Effector CD4-positive, alpha-beta T cell (primary cell): ENCODE results near the gene ERN1.

Experiments used
- DNase-seq: peaks from one replicate; pipeline ENCODE4 v3.0.0-alpha.2; 2020

Gene ERN1

DNA sequence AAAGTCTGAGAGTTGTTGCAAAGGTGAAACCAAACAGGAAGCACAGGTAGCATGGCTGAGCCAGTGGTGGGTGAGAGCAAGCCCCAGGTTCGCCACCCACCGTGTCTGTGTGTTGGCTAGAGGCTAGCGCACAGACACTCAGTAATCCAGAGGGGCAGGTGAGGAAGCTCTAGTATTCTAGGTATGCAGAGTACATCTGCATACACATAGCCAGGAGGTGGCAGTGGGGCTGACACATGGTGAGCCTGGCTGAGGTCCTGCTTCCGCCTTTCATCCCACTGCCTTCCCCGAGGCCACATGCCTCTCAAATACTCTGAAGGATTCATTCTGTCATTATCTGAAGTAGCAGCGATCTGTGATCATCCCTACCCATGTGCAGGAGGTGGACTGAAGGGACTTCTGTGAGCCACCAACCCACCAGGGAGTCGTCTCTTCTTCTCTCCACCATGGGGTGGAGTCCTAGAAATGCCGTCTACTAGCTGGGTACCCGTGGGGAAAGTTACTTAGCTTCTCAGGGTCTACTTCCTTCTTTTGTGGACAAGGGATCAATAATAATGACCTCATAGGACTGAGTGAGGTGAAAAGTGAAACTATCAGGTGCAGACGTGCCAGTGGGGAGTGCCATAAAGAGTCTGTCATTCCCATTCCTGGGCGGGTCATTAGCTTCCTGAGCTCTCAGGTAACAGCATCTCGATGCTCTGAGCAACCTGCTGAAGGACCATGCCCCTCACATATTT, 73.5 kb downstream of the ERN1 start:
- no peak for DNase-seq

DNA sequence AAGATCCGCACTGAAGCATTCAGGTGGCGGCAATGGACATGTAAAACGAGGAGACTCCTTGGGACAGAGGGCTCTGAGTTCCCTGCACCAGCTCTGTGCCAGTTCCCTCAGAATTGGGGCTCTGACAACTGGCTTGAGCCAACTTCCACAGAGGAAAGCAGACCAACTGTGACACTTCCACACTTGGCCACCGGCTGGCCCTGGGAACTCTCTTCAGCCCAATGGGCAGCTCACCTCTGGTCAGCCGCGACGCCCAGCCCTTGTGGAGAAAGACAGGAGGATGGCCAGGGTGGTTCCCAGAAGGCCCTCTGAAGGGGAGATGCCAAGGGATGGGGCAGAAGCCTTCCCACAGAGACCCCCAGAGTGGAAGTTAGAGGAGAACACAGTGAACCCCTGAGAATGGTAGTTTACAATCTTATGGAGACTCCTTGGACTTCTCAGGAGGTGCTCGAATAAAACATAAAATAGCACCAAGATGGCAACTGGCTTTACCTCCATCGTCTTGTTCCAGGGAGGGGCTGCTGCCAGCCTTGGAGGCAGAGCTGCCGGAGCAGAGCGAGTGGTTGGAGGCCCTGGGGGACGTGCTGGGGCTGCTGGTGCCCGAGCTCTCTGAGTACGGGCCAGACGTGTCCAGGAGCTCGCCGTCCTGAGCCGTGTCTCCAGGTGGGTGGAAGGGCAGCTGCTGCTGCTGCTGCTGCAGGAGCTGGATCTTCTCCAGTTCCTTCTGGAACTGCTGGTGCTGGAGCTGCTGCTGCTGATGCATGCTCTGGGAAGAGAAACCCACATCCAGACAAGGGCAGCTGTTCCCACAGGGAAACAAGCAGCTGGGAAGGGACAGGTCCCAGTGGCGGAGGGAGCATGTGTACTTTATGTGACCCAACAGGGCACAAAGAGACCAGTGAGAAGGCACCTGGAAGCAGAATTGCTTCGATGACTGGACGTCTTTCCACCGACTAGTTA, 74.5 kb downstream of the ERN1 start:
- DNase-seq: no peak

DNA sequence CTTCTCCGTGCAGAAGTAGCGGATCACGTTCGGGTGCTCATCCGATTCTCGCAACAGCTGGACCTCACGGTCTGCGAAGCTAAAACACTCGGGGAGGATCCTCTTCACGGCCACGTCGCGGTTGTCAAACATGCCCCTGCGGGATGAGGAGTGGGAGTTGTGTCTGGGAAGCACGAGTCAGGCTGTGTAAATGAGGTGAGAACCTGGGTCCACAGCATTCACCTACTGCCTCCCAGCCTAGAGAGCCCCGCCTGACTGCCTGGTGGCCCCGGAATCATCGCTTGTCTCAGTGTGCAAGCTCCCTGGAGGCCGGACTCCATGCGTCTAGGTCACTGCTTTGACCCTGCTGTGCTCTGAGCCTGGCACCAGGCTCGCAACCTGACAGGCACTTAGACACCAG, 75.6 kb downstream of the ERN1 start:
- DNase-seq: no peak

DNA sequence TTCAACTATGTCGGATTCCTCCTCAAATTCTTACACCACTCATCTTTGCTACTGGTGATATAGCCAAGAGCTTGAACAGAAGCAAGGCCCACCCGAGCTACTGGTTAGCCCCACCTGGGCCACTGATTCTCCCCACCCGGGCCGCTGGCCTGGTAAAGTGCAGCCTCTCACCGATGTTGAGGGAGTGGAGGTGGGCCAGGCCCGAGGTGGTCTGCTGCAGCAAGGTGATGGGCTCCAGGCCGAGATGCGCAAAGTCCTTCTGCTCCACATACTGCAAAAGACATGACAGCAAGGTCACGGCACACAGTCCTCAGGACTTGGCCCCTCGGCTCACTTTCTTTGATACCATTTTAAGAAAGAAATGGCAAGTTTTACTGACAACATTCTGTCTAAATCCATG, 76.8 kb downstream of the ERN1 start:
- DNase-seq: no peak

DNA sequence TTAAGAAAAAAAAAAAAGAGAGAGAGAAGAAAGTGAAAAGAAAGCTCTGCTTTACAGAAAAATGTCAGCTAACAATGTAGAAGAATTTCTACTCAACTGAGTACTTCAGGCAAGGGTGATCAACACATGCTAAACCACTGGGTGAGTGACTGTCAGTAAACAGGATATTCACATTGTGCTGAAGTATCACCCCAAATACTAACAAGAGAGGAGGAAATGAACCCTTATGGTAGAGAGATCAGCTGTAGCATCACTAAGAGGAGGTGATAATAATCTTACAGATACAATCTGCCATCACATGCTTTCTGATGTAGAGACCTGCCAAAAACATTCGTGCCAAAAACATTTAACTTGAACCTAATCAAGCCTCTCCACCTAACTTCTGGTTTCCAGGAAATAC, 78.8 kb downstream of the ERN1 start:
- peak; percentile 17 for DNase-seq

DNA sequence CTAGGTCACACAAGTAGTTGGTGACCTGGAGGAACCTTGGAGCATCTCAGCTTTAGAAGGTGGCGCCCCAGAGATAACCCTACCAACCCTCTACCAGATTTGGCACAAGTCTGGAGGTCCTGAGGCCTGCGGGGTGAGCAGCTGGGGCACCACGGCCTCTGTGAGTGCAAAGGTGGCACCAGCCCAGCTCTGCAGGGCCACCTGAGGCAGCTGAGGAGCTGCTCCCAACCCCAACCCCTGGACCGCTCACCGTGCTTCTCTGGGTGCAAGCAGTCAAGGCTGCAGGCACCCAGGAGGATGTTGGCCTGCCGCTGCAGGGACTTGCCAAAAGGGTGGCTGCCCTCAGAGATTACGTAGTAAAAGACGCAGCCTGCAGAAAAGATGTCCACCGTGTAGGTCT, 81.1 kb downstream of the ERN1 start:
- no peak for DNase-seq

DNA sequence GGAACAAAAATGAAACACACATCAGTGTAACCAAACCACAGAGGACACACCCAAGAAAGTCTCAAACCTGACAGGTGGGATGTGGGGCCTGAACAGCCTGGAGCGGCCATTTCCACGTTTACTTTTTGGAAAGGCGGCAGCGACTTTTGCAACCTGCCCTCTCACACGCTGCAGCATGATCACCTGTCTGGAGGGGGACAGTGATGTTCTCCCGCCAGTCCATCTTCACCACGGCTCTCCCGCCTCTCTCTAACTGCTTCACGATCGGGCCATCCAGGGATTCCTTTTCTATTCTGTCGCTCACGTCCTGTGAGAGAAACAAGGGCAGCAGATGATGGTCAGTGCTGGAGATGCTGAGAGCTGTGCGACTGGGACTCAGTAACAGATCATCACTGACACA, 84.8 kb downstream of the ERN1 start:
- no peak for DNase-seq

DNA sequence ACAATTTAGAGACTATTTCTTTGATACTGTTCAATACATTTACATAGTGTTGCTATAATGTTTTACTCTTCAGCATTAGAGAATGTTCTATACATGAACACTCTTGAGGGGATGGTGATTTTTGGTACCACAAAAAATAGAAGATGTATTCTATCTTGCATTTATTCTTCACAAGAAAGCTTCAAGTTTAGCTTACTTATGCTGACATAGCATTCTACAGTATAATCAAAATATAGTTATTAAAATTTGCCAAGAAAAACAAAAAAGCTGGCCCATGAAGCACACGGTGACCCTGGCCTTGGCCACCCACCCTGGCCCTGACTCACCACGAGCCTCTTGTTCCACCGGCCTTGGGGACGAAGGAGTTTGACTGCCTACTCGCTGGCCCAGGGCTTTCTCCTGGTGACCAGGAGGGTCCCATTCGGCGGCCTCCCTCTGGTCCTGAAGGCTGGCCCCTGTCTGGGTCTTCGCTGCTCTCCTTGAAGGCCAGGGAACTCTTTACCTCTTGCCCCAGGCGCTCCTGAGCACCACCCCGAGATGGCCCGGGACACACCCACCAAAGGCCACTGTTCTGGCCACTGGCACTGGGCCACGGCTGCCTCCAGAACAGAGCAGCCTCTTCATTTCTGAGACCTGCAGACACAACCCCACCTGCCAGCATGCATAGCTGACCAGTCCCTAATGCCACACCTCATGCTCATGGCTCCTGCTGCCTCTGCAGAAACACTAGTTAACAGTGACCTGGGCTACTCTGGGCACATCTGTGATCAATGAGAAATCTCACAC, 87.1 kb downstream of the ERN1 start:
- no peak for DNase-seq

DNA sequence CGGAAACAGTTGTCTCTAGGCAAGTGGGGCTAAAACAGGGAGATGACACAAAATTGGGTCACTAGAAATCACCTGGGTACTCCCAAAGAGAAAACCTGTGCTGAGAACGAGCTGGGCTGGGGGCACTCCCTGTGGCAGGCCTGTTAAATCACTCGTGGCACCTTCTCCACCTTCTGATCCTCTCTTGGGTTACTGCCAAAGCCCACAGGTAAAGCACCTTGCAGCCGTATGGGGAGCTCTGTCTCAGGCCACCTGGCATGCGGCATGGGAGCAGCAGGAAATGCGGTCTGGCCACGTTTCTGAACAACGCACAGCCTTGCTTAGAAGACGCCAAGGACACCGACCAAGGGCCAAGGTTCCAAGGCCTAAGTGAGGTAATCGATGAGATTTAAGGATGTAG, 88.0 kb downstream of the ERN1 start:
- no peak for DNase-seq

DNA sequence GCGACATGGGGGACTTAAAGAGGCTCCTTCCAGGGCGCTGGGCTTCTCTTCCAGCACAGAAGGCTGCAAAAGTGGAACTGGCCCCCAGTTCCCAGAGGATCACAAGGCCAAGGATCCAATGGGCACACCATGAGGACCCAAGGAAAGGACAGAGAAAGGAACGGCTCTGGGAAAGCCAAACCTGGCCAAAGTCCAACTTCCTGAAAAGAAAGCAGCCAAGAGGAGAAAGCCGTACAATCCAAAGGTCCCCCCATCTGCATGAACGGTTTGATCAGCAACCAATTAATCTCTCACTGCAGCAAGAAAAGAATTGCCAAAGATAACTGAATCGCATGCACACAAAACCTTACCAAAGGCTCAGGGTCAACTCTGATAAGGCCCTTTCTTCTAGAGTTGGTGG, 89.7 kb downstream of the ERN1 start:
- no peak for DNase-seq

DNA sequence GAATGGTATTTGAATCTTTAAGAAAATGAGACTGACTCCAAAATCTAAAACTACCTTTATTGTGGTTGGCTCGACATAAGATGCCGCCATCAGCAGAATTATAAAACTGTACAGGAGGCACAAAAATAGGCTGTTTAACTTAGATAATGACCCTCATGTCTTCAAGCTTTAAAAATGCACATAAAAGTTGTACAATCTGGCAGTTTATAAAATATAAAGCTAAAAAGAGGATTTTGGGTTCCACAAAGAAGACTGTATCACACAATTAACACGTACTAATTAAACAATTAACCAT, 90.9 kb downstream of the ERN1 start:
- DNase-seq: no peak

DNA sequence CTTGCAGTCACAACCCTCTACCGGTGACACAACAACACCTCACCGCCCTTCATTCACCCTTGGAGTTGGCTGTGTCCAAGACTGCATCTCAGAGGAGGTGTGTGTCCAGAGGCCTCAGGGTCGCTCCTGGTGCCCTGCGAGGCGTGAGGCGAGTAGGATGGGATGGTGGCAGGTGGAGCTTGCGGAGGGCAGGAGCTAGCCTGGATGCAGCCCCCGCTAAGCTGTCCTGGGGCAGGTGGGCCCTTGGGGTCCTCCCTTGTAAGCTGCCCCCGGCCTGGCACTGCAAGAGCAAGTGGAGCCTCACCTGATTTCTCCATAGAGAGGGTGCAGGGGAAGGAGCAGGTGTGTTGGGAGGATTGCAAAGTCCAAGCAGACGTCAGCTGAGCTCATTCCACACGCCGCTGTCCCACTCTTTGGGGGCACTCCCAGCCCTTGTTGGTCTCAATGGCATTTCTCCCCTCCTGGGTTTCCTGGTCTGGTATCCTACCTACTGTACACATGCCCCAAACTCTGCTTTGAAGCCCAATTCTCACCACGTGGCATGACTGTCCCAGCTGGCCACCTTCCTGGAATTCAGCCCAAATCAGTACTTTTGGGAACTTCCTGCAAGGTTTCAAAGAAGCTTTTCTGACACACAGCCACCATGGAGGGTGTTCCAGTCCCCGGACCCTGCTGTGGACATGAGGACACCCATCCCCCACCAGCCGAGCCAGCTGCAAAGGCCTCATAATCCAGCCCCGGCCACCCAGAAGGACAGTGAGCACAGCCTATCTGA, 91.4 kb downstream of the ERN1 start:
- DNase-seq: no peak

DNA sequence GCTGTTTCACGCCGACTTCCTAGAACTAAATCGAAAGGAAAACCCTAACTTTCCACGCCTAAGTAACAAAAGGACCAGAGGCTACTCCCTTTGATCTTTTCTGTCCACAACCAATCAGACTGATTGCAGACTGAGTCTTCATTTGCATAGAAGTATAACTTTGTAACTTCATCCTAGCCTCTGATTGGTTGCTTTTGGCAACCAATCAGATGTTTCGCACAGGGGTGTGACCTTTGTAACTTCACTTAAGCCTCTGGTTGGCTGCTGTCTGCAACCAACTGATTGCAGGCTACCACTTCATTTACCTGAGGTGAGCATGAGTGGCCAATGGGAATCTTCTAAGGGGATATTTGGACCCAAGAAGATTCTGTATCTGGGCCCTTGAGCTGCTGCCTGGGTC, 92.1 kb downstream of the ERN1 start:
- DNase-seq: no peak

DNA sequence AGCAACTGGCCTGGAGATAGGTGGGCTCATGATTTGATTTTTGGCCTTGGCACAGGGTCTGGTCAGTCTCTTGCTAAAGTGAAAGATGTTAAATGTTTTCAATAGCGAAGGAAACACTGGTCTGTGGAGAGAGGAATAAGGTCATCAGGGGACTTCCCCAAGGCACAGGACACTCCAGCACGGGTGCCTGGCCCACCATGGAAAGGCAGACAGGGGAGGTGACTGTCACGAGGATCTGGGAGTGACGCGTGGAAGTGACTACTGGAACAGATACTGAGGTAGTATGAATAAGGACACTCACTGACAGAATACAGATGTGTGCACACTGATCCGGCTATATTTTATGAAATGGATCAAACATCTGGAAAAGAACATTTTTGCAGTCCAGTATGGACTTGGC, 92.8 kb downstream of the ERN1 start:
- DNase-seq: no peak

DNA sequence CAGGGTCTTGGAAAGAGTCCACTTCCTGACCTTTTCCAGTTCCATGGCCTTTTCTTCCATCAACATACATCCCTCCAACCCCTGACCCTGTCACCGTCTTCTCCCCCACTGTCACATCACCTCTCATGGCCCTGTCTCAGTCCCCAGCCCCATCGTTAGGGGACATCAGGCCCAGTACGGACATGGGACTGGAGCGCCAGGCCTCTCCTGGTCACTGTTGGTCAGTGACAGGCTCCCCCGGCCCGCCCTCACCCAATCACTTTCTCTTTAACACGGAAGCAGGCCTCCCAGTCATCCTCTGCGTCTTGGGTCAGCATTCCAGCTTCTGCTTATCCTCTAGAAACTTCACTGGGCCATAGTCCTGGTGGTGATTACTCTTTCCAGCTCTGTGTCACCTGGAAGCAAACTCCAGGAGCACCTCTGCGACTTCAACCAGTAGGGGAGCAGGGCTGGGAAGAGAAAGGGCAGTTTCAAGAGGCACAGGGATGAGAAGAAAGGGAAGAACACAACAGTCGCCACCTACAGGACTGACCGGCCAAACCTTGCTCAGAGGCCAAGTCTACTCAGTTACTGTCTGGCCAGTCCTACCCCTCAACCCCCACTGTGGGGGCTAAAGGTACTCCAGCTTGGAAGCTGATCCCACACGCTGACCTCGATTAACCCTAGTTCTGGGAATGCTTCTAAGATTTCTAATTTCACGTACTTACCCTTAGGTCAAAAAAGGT, 93.6 kb downstream of the ERN1 start:
- DNase-seq: no peak

DNA sequence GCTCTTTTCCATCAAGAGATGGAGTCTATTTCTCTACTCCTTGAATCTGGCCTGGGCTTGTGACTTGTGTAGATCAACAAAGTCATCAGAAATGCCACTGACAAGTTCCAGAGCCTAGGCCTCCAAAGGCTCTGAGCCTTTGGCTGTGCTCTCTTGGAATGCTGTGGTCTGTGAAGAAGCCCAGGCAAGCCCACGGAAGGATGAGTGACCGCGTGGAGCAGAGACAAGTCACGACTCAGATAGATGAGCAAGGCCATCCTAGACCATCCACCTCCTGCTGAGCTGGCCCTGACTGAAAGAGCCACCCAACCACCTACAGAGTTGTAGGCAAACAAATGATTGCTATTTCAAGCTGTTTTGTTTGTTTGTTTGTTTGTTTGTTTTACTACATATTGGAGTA, 97.9 kb downstream of the ERN1 start:
- DNase-seq: no peak

DNA sequence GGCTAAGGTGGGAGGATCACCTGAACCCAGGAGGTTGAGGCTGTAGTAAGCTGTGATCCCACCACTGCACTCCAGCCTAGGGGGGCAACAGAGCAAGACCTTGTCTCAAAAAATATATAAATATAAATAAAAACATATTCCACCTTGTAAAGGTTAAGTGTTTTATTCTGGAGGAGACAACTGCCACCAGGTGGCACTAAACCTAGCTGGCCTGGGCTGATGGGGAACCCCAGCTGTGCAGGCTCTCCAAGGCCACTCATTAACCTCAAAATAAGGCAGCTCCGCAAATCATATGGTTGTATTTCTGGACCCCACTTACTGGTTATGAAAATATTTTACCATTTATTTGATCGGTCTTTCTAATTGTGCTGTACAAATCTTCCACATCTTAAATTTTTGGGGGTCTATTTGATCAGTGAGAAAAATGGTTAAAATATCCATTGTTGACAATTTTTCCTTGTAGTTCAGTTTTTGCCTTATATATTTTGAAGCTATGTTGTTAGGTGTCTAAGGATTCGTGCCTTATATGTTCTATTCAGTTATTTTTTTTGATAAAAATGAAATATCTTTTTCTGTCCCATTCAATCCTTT, 101.0 kb downstream of the ERN1 start:
- DNase-seq: peak; percentile 69

DNA sequence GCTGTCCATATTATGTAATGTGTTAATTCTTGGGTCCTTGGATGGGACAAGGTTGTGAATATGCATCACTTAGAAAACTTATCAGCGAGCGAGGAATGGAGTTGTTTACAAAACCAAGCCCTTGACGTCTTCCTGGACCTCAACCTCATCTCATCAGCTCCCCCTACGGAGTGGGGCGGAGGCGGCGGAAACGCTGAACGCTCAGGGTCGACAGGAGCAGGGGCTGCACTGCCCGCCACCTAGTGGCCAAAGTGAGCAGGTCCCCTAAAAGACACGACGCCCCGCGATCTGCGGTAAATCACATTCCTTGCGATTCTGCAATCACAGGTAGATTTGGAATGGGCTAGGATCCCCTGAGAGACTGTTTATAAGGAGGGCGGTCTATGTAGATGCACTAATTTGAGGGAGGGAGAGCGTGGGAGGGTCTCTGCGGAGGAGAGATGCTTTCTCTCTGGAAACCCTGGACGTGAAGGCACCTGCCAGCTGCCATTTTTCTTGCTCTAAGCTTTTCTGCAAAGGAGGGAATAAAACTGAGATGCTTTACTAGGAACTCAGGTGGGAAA, 104.1 kb downstream of the ERN1 start:
- DNase-seq: peak; percentile 94

DNA sequence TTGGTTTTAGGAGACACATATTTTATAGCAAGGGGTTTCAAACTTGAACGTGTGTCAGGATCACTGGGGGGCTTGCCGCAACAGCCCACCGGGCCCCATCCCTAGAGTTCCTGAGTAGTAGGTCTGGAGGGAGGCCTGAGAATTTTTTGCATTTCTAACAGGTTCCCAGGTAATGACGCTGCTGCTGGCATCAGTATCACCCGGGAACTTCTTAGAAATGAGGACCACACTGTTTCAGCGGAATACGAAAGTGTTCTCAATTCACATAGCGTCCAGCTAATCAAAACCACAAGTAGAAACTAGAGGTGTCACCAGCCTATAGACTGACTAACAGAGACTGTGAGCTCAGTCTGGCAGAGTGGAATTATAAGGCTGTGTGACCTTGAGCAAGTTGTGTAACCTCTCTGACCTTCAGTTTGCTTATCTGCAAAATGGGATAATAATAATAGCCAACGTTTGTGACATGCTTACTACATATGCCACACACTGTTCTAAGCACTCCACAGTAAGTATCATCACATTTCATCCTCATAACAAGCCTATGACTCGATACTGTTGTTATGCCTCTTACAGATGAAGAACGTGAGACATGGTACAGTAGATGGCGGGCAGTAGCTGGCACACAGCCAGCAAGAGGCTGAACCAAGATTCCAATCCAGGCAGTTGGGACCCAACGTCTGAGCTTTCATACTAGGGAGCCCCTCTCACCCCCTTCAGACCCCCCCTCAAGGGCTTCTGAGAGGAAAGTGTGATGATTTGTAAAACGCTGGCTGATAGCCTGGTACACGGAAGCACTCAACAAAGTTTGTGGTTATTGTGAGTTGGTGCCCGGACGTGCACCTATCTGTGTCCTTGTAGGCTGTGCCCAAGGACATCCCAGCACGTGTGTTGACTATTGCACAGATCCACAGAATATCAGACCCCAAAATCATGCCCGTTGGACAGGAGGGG, 104.9 kb downstream of the ERN1 start:
- DNase-seq: peak; percentile 59

DNA sequence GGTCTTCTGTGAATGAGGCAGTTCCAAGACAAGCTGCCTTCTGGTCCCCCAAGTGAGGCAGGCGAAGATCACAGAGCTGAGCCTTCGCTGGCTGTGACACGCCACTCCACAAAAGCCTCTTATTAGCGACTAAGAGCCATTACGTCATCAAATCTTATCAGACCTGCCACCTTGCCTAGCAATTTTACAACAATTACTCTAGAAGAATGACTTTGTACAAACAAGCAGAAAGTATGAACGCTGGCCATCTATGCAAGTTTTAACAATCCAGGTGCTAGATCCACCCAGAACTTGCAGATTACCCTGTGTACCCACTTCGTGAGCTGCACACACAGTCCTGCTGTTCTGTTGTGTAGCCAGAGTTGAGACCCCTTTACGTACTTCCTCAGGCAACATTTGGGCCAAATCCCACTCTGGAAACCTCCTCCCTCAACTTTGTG, 105.7 kb downstream of the ERN1 start:
- DNase-seq: no peak
